ENCODE results near the gene BANP.
"Not testable (repeated sequence)": the region's sequence is repeated elsewhere in the genome, so short reads cannot be mapped to it uniquely, and the experiment has no call there.

Gene BANP

DNA sequence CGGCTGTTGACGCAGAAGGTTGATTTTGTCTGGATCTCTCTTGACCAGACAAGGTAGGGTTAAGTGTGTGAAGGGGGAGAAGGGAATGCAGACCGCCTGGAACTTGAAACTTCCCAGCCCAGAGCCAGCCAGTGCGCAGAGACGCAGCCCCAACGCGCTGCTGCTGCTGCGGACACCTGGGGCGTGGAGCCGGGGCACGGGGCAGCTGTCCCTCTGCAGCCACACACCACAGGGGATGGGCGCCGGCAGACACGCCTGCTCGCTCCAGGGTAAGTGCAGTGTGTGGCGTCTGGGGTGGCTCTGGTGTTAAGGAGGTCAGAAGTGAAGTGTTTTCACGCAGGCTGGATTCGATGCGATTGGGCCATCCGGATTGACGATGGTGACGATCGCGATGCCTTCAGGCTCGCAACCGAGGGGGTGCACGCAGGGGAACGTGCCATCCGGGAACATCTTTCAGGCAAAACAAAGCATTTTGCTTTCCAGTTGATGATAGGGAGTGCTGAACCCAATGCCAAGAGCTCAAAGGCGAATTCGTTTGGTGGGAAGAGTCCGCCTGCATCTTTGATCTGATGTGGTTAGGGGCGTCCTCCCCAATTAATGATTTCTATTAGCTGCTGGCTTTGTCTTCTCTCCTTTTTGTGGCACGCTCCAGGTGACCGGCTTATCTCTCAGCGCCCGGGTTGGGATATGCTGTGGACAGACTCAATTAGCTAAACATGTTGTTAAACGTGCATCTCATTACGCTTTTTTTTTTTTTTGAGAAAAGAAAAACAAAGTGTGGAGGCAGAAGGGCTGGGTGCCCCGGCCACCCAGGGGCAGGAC, 149.8 kb downstream of the BANP start:
- H3K4me3 ChIP-seq; H3K4me1 ChIP-seq; H3K36me3 ChIP-seq (replicated peaks); in situ Hi-C loops (cut with MboI; ENCODE audit: low sequenced_read_pairs); H3K9me3 ChIP-seq; DNase-seq (ENCODE audit: low spot score in 2 of 2); H3K27me3 ChIP-seq (ENCODE audit: low read depth): not testable (repeated sequence)

DNA sequence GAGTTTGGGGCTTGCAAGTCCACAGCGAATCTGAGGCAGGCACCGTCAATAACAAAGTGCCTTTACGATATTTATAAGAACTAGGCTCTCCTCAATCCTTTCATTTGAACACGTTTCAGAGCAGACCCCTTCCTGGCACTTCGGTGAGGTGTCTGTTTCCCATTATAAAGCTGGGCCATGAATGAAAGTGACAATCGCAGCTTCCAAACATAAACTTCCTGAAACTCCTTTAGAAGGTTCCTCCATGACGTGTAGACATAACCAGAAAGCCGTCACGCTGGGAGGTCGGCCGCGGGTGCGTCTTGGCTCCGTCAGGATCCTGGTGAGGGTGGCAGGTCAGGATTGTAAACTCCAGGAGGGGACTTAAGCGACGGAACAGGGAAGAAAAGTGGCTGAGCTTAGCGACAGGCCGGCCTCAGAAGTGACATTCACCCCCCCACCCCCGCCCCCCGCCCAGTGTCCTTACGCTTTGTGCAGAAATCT, 150.4 kb downstream of the BANP start:
- H3K27me3 ChIP-seq (ENCODE audit: low read depth); H3K4me3 ChIP-seq; in situ Hi-C loops (cut with MboI; ENCODE audit: low sequenced_read_pairs); DNase-seq (ENCODE audit: low spot score in 2 of 2); H3K4me1 ChIP-seq; H3K36me3 ChIP-seq (replicated peaks); H3K9me3 ChIP-seq: not testable (repeated sequence)

DNA sequence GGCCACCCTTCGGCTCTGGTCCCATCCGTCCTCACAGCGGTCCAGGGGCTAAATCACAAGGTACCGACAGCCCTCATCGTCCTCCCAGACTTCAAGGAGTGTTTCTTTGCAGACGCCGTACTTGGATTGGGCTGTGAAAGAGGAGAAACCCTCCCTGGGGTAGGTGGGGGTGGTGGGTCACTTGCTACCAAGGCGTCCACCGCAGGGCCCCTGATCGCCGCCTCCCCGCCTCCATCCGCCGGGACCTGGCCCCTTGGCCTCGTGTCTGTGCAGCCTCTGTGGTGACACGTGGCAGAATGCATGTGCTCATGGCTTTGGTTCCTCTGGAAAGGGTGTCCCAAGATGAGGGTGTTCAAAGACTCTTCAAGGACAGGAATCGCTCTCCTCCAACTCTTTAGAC, 151.4 kb downstream of the BANP start:
- Histone ChIP-seq H3K36me3 (replicated peaks) (no peaks in the 10 kb centered on the region), H3K27me3 (ENCODE audit: low read depth) (no peaks in the 10 kb centered on the region), H3K4me1 (no peaks in the 10 kb centered on the region), H3K9me3 (no peaks in the 10 kb centered on the region), H3K4me3 (no peak overlapping the region)
- in situ Hi-C loops (cut with MboI; ENCODE audit: low sequenced_read_pairs) = no loop called here
- no peak for DNase-seq (ENCODE audit: low spot score in 2 of 2)

DNA sequence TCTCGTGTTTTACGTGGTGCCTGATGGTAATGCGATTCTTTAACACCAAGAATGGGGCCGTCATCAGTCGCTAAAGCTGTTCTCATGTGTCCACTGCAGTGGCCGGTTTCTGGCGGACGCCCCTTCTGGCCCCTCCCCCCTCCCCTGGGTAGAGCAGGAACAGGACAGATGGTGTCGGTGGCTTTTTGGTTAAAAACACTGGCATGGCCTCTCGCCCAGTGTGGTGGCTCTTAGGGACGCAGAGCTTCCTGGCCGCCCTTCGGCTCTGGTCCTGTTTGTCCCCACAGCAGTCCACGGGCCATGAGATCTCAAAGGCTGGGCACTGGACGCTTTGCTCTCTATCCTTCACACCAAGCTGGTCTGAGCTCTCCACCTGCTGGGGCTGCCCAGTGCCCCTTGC, 151.8 kb downstream of the BANP start:
- no peak overlapping the region for H3K4me3 ChIP-seq
- no peaks in the 10 kb centered on the region for H3K27me3 ChIP-seq (ENCODE audit: low read depth)
- no peaks in the 10 kb centered on the region for H3K36me3 ChIP-seq (replicated peaks)
- no peak for DNase-seq (ENCODE audit: low spot score in 2 of 2)
- in situ Hi-C loops (cut with MboI; ENCODE audit: low sequenced_read_pairs) = no loop called here
- H3K4me1 ChIP-seq = no peaks in the 10 kb centered on the region
- H3K9me3 ChIP-seq = no peaks in the 10 kb centered on the region

DNA sequence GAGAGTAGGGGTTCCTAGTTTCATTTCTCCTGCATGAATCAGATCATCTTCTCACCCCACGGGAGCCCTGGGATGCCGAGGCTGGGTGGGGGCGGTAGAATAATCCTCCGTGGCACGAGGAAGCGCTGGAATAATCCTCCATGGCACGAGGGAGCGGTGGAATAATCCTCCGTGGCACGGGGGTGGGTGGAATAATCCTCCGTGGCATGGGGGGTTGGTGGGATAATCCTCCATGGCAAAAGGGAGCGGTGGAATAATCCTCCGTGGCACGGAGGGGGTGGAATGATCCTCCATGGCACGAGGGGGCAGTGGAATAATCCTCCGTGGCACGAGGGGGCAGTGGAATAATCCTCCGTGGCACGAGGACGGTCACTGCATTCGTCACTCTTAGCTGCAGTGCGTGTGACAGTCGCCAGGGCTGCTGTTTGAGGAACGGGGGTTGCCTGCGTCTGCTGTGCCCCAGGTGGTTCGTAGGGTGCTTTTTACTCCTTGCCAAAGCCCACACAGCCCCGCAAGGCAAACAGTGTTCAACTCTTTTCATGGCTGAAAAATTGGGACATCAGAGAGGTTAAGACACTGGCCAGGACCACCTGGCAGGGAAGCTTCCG, 152.5 kb downstream of the BANP start:
- H3K4me3 ChIP-seq = no peak overlapping the region
- in situ Hi-C loops (cut with MboI; ENCODE audit: low sequenced_read_pairs) = no loop called here
- H3K9me3 ChIP-seq = no peaks in the 10 kb centered on the region
- no peaks in the 10 kb centered on the region for H3K4me1 ChIP-seq
- no peaks in the 10 kb centered on the region for H3K36me3 ChIP-seq (replicated peaks)
- H3K27me3 ChIP-seq (ENCODE audit: low read depth) = no peaks in the 10 kb centered on the region
- DNase-seq (ENCODE audit: low spot score in 2 of 2) = no peak

DNA sequence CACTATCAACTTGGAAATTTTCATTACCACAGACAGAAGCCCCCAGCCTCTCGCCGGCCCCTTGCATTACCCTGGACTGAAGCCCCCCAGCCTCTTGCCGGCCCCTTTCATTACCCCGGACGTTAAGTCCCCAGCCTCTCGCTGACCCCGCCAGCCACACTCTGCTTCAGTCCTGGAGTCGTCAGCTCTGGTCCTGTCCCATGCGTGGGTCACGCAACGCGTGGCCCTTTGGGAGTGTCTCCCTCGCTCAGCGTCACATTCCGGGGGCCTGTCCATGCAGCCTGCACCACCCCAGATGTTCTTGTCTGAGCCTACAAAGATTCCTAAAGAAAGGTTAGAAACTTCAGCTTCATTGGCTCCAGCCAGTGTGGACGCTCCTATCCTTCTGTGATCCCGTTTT, 153.1 kb downstream of the BANP start:
- H3K36me3 ChIP-seq (replicated peaks); H3K4me3 ChIP-seq; DNase-seq (ENCODE audit: low spot score in 2 of 2); H3K9me3 ChIP-seq; H3K4me1 ChIP-seq; H3K27me3 ChIP-seq (ENCODE audit: low read depth); in situ Hi-C loops (cut with MboI; ENCODE audit: low sequenced_read_pairs): not testable (repeated sequence)

DNA sequence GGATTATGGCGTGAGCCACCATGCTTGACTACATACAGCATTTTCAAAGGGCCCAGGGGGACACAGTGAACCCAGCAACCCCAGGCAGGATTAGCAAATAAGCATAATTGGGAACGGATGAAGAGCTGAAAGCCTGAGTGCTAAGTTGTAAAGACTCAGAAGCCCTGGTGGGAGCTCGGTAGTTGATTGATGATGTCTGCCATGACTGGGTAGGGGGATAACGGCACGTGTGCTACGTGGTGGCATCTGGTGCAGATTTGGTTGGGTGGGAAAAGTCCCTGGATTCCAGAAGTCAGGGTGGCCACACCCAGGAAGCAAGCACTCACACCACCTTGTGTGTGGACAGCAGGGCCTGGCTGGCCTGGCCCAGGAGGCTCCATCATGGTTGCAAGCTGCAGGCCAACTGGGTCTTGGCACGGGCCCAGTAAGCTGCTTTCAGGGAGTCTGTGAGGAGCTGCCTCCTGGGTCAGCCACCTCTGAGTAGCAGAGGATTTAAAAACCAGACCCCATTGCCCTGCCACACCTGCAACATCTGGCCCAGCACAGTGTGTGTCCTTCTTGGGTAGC, 154.4 kb downstream of the BANP start:
- DNase-seq (ENCODE audit: low spot score in 2 of 2); H3K4me3 ChIP-seq; in situ Hi-C loops (cut with MboI; ENCODE audit: low sequenced_read_pairs); H3K9me3 ChIP-seq; H3K27me3 ChIP-seq (ENCODE audit: low read depth); H3K36me3 ChIP-seq (replicated peaks); H3K4me1 ChIP-seq: not testable (repeated sequence)

DNA sequence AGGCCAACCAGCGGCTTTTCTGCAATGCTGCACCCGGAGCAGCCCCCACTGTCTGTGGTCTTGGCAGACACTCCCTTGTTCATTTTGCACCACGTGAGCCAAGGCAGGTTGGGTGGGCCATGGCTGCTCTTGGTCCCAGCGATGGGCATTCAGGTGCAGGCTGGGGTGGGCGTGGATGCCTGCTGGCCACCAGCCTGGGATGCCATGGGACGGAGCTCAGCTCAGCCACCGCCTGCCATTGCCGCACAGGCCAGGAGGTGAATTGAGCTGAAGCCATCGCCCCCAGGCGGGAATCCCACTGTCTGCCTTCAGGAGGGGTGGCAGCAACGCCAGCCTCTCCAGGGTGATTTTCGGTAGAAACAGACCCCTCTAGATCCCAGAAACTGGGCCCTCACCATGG, 155.3 kb downstream of the BANP start:
- H3K4me3 ChIP-seq; H3K36me3 ChIP-seq (replicated peaks); H3K4me1 ChIP-seq; DNase-seq (ENCODE audit: low spot score in 2 of 2); H3K9me3 ChIP-seq; in situ Hi-C loops (cut with MboI; ENCODE audit: low sequenced_read_pairs); H3K27me3 ChIP-seq (ENCODE audit: low read depth): not testable (repeated sequence)

DNA sequence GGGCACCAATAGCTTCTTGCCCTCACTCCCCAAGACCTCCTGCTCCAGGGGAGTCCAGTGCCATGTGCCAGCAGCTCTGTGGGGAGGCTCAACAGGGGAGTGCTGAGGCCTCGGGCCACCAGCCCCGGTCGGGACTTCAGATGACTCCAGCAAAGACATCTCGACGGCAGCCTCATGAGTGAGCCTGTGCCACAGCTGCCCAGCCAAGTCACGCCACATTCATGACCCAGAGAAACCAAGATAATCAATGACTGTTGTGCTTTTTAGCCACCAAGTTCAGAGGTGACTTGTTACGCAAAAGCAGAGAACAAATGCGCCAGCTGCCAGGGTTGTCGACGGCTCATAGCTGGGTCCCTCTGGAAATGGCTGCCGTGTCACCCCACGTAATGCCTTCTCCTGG, 157.5 kb downstream of the BANP start:
- no peak for DNase-seq (ENCODE audit: low spot score in 2 of 2)
- no peaks in the 10 kb centered on the region for H3K9me3 ChIP-seq
- H3K36me3 ChIP-seq (replicated peaks) = no peaks in the 10 kb centered on the region
- no peak overlapping the region for H3K4me3 ChIP-seq
- H3K4me1 ChIP-seq = no peaks in the 10 kb centered on the region
- in situ Hi-C loops (cut with MboI; ENCODE audit: low sequenced_read_pairs) = no loop called here
- H3K27me3 ChIP-seq (ENCODE audit: low read depth) = no peaks in the 10 kb centered on the region

DNA sequence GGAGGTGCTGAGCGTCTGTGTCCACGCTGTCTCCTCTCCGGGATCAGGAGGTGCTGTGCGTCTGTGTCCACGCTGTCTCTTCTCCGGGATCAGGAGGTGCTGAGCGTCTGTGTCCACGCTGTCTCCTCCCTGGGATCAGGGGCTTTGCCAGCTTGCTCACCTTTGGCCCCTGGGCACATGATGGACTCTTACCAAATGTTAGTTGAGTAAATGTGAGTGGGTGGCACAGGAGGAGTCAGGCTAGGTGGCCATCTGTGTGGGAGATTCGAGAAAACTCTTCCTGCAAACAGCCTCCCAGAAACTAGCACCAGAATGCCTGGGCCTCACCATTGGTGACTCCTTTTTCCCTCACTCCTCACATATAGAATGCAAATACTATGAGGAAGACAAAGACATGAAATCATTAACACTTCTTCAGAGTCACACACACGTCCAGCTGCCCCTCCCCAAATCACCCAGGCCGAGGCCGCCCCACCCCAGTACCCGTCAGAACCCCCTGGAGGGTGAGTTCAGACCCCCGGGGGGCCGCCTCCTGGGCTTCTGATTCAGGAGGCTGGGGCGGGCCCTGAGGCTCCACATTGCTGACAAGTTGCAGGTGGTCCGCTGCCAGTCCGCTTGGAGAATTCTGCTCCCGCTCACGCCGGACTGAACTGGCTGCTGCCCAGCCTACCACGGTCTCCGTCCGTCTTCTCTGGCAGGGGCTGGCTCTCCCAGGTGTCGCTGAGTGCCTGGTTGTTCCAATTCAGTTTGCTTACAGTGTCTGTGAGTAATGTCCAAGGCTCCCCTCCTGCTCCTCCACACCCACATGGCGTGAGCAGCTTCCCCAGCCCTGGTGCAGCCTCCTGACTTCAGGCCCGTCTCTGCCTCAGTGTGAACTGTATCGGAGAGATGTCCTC, 158.7 kb downstream of the BANP start:
- DNase-seq (ENCODE audit: low spot score in 2 of 2); H3K9me3 ChIP-seq; H3K4me1 ChIP-seq; H3K27me3 ChIP-seq (ENCODE audit: low read depth); H3K4me3 ChIP-seq; H3K36me3 ChIP-seq (replicated peaks); in situ Hi-C loops (cut with MboI; ENCODE audit: low sequenced_read_pairs): not testable (repeated sequence)

DNA sequence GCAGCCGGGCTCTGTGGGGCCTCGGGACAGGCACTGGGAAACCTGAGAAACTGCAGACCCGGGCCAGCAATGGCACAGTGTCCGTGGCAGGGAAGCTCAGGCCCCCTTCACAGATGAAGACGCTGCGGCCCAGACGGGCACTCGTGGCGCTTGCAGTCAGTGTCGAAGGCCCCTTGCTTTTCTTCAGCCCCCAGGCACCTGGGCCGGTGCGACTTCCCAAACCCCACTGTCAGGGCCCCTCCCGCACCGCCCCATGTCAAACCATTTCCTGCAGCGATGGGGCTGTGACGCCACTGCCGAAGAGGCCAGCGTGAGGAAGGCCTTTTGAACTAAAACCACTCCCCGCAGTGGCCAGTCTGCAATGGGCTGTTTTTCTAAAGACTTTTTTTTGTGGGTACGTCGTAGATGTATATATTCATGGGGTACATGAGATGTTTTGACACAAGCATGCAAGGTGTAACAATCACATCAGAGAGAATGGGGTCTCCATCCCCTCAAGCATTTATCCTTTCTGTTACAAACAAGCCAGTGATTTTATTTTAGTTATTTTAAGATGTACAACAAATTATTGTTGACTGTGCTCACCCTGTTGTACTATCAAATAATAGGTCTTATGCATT, 159.8 kb downstream of the BANP start:
- H3K4me3 ChIP-seq; H3K9me3 ChIP-seq; H3K4me1 ChIP-seq; in situ Hi-C loops (cut with MboI; ENCODE audit: low sequenced_read_pairs); DNase-seq (ENCODE audit: low spot score in 2 of 2); H3K27me3 ChIP-seq (ENCODE audit: low read depth); H3K36me3 ChIP-seq (replicated peaks): not testable (repeated sequence)

DNA sequence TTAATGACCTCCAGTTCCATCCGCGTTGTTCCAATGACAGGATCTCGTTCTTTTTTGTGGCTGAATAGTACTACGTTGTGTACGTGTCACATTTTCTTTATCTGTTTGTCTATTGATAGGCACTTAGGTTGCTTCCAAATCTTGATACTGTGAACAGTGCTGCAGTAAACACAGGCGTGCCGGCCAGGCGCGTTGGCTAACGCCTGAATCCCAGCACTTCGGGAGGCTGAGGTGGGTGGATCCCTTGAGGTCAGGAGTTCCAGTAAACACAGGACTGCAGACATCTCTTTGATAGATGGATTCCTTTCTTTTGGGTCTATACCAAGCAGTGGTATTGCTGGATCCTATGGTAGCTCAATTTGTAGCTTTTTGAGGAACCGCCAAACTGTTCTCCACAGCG, 160.7 kb downstream of the BANP start:
- H3K4me1 ChIP-seq; in situ Hi-C loops (cut with MboI; ENCODE audit: low sequenced_read_pairs); H3K9me3 ChIP-seq; H3K36me3 ChIP-seq (replicated peaks); H3K4me3 ChIP-seq; H3K27me3 ChIP-seq (ENCODE audit: low read depth); DNase-seq (ENCODE audit: low spot score in 2 of 2): not testable (repeated sequence)

DNA sequence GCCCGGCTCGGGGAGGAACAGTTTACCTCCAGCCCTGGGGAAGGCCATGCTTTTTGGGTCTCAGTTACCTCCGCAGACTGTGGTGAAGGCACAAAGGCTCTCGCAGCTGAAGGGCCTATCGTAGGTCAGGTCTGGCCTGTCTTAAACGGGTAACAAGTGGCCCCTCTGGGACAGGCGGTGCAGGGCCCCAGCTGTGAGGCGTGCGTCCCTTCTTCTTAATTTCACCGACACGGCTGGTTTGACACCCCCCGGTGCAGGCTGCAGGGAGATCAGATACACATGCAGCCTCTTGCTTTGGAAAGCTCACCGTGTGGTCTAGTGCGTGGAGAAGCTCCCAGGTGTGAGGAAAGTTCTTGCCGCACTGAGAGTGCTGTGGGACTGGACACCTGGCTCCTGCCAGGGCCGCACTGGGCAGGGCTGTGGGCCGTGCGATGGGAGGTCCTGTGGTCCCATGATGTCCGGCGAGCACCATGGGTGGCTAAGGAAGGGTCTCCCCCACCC, 162.4 kb downstream of the BANP start:
- Histone ChIP-seq H3K36me3 (replicated peaks) (no peaks in the 10 kb centered on the region), H3K27me3 (ENCODE audit: low read depth) (no peaks in the 10 kb centered on the region), H3K9me3 (no peaks in the 10 kb centered on the region), H3K4me3 (no peak overlapping the region), H3K4me1 (no peaks in the 10 kb centered on the region)
- in situ Hi-C loops (cut with MboI; ENCODE audit: low sequenced_read_pairs) = no loop called here
- no peak for DNase-seq (ENCODE audit: low spot score in 2 of 2)

Data from HAP-1 (cell line).